KBM-7 (cell line): Measurements from ENCODE around the gene RORC.

ENCODE experiments used
- DNase-seq: peaks from one replicate; pipeline ENCODE4 v3.0.0-alpha.2; 2015
- in situ Hi-C: fragments of 300-500 bp; cut with MboI; formaldehyde crosslinking; loops from 2 replicates; pipeline ENCODE4 v1.14.3; 2020; ENCODE audit warnings: low sequenced_read_pairs, low pct_unique_long_range_greater_than_20kb, mixed read lengths

Gene RORC

DNA sequence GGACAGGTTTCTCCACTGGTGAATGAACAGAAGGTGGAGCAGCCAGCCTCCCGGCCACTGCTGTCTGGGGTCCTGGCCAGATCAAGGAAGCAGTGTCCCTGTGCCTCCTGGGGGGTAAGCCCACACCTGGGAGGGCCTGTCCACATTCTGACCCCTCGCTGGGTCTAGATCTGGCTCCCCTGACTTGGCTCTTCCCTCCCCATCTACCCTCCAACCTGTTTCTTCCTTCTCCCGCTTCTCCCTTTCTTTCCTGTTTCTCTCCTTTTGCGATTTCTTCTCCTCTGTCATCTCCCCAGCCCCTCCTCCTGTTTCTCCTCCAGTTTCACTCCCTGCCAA lies 378 bp downstream of the RORC start:
- DNase-seq: no peak
- in situ Hi-C loops: no loop called here

DNA sequence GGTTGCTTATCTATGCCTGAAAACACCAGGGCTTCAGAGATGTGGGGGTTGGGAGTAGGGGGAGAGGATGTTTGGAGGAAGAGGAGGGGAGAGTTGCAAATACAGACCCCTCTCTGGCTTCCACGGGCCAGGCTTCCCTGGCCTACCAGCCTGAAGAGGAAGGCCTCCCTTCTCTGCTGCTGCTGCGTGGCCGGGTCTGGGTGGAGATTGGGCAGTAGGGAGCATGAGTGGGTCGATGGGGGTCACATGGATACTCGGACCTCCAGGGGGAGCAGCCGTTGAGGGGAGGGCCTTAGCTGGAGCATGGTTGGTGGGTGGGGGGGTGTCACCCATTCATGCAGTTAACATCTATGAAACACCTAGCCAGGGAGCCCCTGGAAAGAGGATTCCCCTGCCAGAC lies 1.5 kb downstream of the RORC start:
- DNase-seq: no peak

DNA sequence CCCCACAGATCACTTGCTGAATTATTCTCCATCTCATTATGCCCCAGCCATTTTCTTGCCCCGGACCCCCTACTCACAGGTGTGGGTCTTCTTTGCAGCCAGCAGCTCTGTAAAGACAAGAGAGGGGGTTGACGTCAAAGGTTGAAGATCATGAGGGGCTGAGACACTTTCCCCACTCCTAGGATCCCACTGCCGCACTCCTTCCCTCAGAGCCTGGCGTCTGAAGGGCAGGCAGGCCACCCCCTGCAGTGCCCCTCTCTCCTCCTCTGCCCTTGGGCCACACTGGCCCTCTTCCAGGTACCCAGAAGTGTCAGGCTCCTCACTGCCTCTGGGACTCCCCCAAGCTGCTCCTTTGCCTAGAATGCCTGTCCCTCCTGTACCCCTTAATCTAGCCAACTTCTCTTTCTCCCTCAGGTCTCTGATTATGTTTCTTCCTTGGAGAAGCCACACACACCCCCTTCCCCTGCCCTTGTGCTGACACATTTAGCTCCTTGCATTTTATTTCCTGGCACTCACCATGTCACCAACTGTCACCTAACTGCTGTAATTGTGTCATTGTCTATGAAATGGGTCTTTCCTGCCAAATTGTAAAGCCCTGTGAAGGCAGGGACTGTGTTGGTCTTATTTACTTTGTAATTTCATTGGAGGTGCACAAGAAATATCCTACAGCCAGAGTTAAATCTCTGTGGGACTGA lies 2.1 kb downstream of the RORC start:
- no peak for DNase-seq
- in situ Hi-C loops: no loop called here

More for the DNA sequence above, 1.5 kb downstream of the RORC start:
- in situ Hi-C loops: no loop called here

- in situ Hi-C loops: no loop called here
- DNase-seq: peak; percentile 88
Observed at GRCh38 chr1:151828921-151829320, 2.7 kb downstream of the RORC start.

GRCh38 chr1:151827853-151828252 lies 3.7 kb downstream of the RORC start:
- in situ Hi-C loops: no loop called here
- DNase-seq: no peak

DNA sequence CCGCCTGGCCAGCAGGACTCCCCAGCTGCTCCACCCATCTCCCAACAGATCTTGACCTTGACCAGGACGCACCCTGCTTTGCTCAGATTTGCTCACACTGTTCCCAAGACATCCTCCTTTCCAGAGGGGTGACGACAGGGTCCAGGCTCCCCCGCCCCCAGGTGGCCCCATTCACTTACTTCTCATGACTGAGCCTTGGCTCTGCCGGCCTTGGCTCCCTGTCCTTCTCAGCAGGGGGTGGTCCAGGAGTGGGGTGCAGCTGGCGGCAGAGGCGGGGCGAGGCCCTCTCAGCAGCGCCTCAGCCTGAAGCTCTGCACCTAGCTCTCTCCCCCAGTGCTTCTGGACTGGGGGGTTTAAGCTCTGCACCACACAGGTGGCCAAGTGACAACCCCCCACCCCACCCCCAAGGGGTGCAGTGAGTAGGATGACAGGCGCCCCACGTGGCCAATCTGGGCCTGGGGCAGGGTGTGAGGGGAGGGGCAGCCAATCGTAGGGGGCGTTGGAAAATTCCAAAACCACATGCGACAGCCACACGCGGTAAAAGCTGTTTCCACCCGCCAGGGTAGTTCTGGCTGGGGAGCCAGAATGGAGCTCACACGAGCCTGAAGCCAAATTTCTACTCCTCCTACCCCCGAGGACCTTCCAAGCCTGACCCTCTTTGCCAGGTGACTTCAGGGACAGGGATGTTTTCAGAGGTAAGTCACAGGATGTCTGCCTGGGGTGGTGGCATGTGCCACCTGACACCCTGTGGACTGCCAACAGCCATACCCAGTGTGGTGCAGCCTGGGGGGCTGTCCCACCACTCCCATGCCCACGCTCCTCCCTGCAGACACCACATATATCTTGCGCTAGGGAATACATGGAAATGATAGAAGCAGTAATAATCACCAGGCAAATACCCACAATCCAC lies 5.6 kb downstream of the RORC start:
- no peak for DNase-seq
- in situ Hi-C loops: no loop called here

GRCh38 chr1:151825204-151825603 lies 6.4 kb downstream of the RORC start:
- DNase-seq: no peak
- in situ Hi-C loops: no loop called here

- DNase-seq: no peak
- in situ Hi-C loops: no loop called here
Observed at GRCh38 chr1:151823175-151823574, 8.4 kb downstream of the RORC start.

DNA sequence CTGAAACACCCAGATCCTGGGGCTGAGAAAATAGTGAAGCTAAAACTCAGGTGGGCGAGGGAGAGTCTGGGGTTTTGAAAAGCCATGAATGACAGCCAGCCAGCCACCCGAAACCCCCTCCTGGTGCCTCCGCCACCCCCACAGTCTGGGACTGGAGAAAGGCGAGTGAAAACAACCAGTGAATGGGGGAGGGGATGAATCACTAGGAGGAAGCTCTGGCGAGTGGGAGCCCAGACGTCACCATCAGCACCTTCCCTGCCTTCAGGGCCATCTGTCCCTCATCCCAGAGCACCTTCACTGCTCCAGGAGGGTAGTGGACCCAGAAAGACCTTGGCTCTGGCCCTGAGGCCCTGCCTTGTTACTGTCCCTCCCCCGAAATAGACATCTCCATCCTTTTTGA lies 9.2 kb downstream of the RORC start:
- DNase-seq: peak; percentile 19
- in situ Hi-C loops: no loop called here

DNA sequence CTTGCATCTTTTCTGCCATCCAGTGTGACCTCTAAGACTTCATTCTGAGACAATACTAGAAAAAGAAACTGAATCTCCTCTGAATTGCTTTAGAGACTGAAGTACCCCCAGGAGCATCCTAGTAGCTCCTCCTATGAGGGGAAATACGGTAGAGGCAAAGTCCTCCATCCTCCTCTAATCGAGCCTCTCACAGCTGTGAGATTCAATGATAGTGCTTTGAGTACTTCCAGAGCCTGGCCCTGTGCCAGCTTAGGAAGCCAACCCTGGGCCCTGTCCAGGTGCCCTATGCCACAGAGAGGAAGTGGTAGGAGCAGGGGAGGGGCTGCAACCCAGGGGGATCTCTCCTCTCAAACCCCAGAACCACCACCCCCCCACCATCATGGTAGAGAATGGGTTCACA lies 10.7 kb downstream of the RORC start:
- peak; percentile 33 for DNase-seq
- in situ Hi-C loops: no loop called here

DNA sequence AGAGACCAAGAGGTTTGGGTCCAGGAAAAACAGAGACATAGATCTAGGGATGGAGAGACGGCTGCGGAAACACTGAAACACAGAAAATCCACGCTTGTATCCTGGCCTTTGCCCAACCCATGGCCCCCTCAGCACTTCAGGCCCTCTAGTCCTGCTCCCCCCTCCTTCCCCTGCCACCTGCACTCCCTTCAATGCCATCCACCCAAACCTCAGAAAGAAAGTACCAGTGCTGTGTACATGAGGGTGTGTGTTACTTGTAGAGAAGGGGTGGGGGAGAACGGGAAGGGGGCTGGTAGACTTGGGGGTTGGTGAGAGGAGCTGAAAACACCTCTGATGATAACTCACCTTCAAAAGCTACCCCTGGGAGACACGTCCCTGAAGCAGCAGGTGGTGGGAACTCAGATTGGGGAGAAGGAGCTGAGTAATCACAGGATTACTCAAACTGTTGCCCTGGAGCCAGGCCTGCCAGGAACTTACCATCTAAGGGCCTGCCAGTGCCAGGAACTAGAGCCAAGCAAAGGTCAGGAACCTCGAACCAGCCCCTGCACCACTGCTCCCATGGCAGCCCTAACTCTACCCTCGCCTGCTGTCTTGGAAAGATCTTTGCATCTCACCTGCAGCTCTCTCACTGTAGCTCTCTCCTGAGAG lies 11.5 kb downstream of the RORC start:
- no peak for DNase-seq
- in situ Hi-C loops: no loop called here

GRCh38 chr1:151819227-151819835 lies 12.3 kb downstream of the RORC start:
- in situ Hi-C loops: no loop called here
- no peak for DNase-seq

DNA sequence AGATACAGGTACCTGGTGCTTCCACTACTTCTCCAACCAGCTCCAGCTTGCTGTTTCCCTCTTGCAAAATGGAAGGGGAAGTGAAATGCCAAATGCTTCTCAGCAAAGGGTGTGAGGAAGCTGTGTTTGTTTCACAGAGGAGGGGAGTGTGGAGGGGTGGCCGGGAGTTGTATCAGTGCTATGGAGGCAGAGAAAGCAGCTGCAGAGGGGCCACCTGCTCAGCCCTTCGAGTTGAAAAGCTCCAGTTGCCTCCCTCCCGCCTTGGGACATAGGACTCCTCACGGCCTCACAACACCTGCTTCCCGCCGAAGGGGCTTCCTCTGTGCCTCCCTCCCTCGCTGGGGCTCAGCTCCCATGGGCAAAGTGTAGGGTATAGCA lies 14.3 kb downstream of the RORC start:
- in situ Hi-C loops: no loop called here
- peak; percentile 29 for DNase-seq

- no peak for DNase-seq
- in situ Hi-C loops: no loop called here
Observed at GRCh38 chr1:151816548-151817352, 14.9 kb downstream of the RORC start.

- DNase-seq: no peak
- in situ Hi-C loops: no loop called here
Observed at GRCh38 chr1:151815716-151816327, 15.8 kb downstream of the RORC start.

GRCh38 chr1:151814971-151815545 lies 16.5 kb downstream of the RORC start:
- in situ Hi-C loops: no loop called here
- no peak for DNase-seq

GRCh38 chr1:151814426-151814825 lies 17.2 kb downstream of the RORC start:
- no peak for DNase-seq
- in situ Hi-C loops: no loop called here

GRCh38 chr1:151813271-151813977 lies 18.2 kb downstream of the RORC start:
- in situ Hi-C loops: no loop called here
- no peak for DNase-seq
